Stimulated activated CD8-positive, alpha-beta memory T cell treated with anti-CD3 and anti-CD28 coated beads, Interleukin-2, amount 100 ng/mL, for 48 hours (primary cell): Measurements from ENCODE around the gene CAP1.
A peak's percentile ranks its signal among the peaks of the same experiment; 100 is the strongest.

Source experiments
- DNase-seq, 2 donors: peaks; one replicate each; pipeline ENCODE4 v3.0.0-alpha.2; 2020; ENCODE audit warnings: low read depth in 2 of 2

Gene CAP1

DNA sequence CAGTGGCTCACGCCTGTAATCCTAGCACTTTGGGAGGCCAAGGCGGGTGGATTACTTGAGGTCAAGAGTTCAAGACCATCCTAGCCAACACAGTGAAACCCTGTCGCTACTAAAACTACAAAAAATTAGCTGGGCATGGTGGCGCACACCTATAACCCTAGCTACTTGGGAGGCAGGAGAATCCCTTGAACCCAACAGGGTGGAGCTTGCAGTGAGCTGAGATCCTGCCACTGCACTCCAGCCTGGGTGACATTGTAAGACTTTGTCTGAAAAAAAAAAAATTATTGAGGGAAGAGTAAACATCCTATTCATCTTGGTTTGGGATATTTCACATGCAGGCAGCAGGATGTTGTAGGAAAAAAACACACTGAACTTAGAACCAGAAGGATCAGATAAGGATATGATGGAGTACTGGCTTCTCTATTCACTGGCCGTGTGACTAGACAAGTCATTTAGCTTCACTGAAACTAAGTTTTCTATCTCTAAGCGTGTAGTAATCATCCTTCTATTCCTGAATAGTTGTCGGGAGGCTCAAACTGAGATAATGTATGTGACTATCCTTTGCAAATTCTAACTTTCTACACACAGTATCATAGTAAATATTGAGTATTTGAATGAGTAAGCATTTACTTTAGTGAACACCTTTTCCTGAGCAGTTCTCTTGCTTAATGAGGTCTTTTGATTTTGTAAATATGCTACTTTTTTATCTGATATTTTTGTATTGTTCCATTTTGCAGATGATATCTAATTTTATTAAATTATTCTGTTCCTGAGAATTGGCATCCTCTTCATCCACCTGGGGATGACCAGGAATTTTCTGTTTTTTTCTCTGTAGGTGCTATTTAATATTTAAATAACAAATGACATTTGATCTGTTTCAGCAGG, 18.2 kb downstream of the CAP1 start:
- DNase-seq: no peak

DNA sequence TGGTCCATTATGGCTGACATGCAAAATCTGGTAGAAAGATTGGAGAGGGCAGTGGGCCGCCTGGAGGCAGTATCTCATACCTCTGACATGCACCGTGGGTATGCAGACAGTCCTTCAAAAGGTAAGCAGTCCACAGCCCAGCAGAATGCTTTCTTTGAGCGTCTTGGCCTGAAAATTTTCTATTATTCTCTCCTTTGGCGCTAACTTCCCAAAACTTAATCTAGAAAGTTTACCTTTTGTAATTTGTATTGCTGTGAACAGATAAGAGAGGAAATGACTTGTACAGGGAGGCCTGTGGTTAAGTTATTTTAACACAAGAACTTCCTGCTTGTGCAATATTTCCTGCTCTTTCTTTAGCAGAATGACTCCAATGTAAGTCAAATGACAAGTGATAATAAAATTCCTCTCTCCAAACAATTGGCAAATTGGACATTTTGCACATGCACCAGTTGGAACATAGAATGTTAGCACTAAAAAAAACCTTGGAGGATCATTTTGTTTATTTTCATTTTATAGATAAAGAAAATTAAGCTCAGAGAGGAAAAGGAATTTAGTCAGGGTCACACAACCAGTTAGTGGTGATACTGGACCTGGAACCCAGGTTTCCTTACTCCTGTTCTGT, 18.9 kb downstream of the CAP1 start:
- no peak for DNase-seq

DNA sequence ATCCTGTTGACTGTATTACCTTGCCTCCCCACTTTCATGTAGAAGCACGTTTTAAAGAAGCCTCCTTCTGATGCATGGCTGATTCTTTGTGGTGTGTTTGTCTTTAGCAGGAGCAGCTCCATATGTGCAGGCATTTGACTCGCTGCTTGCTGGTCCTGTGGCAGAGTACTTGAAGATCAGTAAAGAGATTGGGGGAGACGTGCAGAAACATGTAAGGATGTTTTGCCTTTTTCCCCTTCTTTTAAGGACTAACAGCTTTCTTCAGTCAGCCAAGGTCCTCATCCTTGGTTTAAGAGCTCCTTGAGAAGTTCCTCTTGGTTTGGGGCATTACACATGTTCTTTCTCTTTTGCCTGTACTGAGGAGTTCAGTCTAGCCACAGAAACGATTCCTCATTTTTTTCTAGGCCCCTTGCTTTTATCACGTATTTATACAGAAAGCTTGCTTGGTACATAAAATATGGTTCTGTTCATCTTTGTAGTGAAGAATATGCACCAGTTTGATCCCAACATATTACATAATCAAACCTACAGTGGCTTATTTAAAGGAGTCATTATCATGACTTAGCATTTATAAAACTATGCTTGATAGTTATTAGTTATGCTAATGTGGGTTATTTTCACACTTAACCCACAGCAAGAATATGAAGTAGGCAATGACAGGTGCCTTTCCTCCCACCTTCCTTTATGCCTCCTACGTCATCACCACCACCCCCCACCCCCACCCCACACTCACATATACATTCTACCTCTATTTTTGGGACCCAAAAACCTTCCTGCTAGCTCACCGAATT, 19.6 kb downstream of the CAP1 start:
- no peak for DNase-seq

DNA sequence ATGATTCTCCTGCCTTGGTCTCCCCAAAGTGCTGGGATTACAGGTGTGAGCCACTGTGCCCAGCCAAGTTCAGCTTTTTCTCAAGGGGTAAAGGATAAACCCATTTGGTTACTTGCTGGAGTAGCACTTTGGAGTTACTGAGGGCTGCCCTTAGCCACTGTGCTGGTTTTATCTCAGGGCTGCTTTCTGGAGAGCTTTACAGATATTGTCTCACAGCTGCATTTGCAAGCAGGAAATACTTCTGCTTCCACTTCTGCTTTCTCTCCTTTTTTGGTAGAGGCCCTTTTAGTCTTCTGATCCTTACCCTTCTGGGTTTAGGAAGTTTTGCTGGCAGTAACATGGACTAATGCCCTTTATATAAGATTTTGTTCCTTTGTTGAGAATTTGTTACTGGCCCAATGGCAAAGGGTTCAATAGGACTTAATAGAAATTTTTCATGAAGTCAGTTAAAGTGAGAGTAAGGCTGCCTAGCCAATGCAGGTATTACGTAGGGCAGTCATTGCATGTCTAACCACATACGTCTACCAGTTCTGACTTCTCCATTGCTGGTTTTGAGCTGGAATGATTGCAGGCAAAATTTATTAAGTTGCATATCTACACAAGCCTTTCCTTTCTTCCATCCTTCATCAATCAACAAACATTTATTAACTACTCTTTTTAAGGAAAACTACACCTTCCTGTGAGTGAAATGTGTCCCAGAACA, 24.4 kb downstream of the CAP1 start:
- DNase-seq: no peak

DNA sequence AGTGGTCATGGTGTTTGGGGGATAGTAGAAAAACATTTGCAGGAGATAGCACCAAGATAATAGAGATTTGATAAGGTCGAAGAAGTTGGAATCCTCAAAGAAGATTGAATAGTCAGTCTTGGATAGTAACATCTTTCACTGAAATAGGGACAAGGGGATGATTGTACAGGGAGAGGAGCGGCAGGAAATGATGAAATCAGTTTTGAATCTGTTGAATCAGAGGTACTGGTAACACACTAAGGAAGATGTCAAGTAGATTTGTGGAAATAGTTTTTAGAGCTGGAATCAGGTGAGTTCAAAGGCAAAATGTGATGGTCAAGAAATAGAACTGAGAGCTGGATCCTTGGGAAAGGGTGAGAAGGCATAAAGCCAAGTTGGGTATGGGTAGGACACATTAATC, 26.5 kb downstream of the CAP1 start:
- no peak for DNase-seq

DNA sequence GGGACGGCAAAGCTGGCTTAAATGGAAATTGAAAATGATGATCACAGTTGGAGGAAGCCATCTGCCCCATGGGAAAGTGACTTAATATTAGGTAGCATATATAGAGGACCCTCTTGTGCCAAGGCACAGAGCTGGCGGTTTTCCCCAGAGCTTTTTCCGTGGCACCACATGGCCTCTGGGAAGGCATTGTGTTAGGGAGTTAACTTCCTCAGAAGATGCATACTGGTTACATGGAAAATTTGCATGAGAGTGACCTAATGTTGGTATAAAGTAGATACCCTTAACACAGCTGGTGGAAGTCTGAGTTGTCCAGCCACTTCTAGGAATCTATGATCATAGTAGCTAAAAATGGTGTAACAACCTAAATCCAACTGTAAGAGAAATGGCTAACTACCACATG, 27.3 kb downstream of the CAP1 start:
- no peak for DNase-seq

DNA sequence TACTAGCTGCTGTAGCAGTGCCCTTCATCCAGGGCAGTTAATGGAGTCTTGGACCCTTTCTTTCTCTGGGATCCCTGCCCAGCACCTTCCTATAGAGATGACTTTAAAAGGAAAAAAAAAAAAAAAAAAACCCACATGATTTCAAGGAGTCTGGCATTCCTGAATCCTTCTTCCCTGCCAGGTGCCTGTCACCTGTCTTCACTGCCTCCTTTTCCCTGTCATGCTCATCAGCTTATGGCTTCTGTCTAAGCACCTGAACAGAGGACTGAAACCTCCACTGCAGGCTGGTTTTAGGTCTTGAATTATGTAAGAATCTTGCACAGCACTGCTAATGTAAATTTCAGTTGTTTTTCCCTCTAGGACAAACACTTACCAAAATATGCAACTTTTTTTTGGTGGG, 31.6 kb downstream of the CAP1 start:
- DNase-seq: no peak

DNA sequence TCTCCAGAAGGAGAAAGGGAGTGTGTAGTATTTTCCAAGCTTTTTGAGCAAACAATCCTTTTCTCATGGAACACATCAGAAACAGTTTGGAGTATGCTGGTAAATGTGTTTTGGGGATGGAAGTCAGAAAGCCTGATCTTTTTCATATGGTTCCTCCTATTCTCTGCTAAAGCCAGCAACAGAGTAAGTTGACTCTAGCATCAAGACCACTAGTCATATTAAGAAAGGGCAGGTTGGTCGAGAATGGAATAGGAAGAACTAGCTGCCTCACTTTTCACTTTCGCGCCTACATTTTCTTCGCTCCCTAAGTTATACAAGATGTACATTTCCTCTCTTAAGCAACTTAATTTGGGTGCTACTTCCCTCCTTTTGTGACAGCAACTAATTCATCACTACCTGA, 32.5 kb downstream of the CAP1 start:
- DNase-seq: no peak

DNA sequence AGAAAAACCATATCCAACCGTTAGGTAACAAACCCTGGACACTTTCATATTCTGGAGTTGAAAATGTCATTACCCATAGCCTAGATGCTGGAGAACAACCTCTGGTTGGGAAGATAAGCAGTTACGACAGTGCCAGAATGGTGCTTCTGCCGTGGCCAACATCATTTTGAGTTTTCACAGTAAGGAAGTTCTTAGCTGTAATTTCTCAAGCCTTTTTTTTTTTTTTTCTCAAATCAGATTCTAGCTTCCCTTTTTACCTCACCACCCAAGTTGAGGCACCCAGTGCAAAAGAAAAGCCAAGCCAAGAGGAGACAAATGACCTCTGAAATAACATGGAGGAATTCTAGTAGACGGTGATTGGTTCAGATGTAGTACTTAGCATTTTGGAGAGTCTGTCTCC, 34.7 kb downstream of the CAP1 start:
- no peak for DNase-seq

DNA sequence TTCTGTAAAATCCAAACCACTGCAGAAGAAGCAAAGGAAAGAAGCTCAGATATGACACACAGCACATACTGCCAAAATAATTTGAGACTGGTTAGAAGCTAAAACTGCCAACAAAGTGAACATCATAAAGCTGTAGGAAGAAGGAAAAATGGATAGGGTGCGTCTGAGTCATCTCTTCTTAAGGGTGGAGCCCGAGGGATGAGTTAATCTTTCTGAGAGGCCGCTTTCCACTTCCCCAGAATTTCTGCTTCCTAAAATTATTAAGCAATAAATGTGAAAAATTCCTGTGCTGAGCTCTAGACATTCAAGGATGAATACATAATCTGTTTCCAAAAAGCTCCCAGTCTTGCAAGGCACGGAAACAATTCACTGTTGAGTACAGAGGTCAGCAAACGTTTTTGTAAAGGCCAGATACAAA, 36.4 kb downstream of the CAP1 start:
- DNase-seq: no peak

DNA sequence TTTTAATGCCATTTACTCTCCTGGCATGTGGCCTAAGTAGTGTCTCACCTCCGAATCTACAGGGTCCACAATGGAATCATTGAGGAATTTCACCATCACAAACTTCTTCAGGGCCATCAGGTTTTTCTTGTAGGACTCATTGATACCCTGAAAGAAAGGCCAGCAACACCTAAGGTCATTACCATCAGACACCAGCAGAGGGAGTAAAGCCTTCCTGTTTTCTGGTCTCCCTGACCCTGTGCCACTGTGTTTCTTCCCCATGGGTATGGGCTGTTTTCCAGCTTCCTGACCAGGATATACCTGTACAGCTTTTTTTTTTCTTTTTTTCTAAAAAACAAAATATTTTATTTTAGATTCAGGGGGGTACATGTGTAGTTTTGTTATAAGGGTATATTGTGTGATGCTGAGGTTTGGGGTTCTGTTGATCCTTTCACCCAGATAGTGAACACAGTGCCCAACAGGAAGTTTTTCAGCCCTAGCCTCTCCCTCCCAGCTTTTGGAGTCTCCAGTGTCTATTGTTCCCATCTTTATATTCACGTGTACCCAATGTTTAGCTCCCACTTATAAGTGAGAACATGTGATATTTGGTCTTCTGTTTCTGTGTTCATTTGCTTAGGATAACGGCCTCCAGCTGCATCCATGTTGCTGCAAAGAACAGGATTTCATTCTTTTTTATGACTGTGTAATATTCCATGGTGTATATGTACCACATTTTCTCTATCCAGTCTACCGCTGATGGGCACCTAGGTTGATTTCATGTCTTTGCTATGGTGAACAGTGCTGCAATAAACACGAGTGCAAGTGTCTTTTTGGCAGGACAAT, 38.2 kb downstream of the CAP1 start:
- no peak for DNase-seq

DNA sequence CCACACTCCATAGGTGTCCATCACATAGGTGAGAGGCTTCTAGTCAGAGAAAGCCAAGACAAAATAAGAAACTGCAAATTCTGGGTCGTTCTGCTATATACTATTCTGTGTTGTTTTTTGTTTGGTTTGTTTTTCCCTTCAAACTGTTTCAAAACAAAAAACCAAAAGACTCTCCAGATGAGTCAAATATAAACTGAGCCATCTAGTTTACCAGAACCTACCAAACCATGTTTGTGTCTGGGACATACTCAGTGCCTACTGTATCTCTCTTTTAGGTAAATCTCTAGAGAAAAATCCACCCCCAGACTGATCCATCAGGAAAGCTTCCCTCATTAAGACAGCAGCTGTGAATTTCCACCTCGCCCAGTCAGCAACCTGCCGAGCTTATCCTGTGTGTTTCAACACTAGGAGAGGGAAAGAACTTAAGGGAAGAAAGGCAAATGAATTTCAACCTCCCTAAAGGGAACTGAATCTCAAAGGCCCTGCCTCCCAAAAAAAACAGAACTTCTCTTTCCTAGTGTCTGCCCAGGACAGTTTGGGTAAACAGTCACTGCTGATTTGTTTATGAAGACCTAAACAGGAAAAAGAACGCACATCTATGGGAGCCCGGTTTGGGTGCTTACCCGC, 39.4 kb downstream of the CAP1 start:
- no peak for DNase-seq

DNA sequence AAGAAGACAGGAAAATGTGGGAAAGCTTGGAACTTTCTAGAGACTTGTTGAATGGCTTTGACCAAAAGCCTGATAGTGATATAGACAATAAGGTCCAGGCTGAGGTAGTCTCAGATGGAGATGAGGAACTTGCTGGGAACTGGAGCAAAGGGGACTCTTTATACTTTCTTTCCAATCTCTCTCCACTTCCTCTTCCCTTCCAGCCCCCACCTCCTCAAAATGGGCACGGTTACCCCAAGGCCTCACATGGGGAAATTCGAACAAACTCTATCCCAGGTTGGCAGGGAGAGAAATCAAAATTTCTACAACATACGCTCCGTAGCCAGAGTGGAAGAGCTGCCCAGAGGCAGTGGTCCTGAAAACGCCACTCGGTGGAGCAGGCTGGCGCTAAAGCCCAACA, 41.3 kb downstream of the CAP1 start:
- no peak for DNase-seq

DNA sequence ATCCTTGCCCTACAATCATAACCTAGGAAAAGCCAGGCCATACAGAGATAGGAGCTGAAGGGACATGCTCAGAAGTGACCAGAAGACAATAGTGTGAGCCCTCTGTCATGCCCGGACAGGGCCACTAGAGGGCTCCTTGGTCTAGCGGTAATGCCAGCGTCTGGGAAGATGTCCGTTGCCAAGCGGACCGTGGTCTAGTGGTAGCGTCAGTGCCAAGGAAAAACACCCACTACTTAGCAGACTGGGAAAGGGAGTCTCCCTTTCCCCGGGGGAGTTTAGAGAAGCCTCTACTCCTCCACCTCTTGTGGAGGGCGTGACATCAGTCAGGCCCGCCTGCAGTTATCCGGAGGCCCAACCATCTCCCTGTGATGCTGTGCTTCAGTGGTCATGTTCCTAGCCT, 44.2 kb downstream of the CAP1 start:
- DNase-seq: peak; percentile 14 to 28

DNA sequence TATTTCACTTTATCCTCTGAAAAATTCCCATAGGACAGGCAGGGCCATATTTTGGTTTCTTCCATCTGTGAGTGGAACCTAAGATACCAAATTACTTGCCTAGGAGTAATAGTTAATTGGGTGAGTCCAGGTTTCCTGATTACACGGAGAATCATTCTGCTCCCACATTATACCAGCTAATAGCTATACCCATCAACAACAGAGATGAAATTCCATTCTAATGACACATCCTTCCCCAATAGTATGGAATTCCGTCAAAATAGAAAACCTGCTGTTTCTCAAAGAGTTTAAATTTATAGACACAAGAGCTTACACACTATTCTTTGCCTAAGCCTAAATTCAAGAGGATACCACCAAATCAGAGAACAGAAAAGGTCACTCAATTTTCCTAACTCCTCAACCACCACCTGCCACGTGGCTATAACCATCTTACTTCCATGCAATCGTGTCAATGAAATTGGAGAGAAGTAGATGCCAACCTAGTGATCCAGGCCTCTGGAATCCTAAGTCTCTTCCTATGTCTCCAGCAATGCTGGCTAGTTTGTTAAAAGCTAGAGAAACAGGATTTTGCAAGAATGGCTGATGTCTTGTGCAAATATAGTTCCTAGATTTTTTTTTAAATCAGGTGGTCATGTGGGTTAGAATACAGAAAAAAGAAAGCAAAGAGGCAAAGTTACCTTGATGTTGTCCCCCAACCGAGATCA, 50.3 kb downstream of the CAP1 start:
- DNase-seq: no peak

DNA sequence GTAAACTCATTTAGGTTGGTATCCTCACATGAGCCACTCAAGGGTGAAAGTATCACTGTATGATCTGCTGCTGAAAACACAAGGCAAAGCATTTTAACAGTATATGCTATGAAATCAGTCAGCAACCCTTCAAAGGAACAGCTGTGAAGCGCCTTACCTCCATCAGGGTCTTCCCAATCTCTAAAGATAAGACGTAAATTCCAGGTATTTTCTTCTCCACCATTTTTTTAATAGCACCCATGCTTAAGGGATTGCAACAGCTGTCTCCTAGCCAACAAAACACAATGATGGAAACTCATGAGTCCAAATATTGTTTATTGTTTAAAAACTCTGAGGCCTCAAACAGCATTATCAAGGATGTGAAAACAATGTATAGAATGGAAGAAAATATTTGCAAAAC, 51.7 kb downstream of the CAP1 start:
- no peak for DNase-seq

DNA sequence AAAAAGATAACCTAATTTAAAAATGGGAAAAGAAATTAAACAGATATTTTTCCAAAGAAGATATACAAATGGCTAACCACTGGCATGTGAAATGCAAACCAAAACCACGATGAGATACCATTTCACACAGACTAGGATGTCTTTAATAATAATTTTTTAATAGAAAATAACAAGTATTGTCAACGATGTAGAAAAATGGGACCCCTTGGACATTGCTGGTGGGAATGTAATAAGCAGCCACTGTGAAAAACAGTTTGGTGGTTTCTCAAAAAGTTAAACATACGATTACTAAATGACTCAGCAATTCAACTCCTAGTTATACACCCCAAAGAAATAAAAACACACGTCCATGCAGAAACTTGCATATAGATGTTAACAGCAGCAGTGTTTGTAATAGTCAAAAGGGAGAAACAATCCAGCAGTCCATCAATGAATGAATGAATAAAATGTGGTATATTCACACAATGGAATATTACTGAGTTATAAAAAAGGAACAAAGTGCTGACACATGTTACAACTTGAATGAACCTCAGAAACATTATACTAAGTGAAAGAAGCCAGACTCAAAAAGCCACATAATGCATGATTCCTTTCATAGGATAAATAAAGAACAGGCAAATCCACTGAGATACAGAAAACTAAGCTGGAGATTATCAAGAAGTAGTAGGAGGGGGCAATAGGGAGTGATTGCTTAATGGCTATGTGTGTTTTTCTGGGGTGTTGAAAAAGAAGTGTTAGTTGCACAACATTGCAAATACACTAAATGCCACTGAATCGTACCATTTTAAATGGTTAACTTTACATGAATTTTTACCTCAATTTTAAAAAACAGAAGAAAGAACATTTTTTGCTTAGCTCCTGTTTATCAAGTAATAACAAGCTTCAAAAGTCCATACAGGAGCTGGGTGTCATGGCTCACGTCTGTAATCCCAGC, 52.4 kb downstream of the CAP1 start:
- DNase-seq: no peak

DNA sequence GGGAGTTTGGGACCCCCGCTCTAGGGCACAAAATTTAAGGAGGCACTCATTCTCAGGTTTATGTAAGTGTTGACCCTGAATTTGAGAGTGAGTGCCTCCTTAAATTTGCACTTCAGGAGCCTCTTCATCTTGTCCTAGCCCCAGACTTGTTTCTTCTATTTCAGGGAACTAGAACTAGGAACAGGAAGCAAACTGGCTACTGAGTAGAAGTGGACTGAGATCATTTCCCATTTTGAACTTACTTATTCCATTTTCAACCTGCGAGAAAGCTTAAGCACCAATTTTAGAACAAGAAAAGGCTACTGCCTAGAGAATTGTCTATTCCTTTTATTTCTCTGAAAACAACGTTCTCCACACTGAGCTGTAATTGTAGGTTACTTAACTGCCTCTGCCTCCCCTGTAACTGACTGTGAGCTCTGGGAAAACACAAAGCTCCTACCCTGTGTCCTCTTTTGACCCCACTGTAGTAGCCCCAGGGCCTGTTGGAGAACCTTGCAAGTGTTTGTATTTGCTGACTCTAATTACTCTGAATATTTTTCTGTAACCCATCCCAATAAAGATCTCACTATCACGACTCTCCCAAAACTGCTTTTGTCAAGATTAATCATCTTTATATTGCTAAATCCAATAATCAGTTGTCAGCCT, 54.1 kb downstream of the CAP1 start:
- DNase-seq: no peak
